OCI-LY7 (cell line): Measurements from ENCODE around the gene MATR3. TPM values are rescaled to one million over a fixed set of nuclear protein-coding genes. Genes with fewer than 3 reads are reported as not detected.

ENCODE experiments used
- BruUV-seq: library from RNA; stranded (reverse); fragments of 400-500 nt; replicated peaks from 2 replicates; lab custom pipeline; 2021; lab: Mats Ljungman, UMichigan
- CTCF ChIA-PET: fragments of 300-600 bp; sonication (Branson Sonifier 250); formaldehyde crosslinking; loops from one replicate; lab custom pipeline; 2022; ENCODE audit warnings: antibody characterized with exemption; ENCODE audit not compliant: unreplicated experiment; lab: Charles Lee
- POLR2A ChIA-PET: fragments of 300-600 bp; sonication (Branson Sonifier 250); formaldehyde crosslinking; loops from one replicate; lab custom pipeline; 2022; ENCODE audit warnings: antibody characterized with exemption; lab: Charles Lee
- DNase-seq: peaks from one replicate; pipeline ENCODE4 v3.0.0-alpha.2; 2015; ENCODE audit warnings: low spot score
- H2AFZ ChIP-seq: fragments of 200-600 bp; sonication (generic), shearing (Covaris generic); 2 replicates; pipeline ENCODE4 v1.6.1; 2014; ENCODE audit warnings: mild to moderate bottlenecking, antibody characterized with exemption, low read length, moderate library complexity
- H3K27ac ChIP-seq: fragments of 200-600 bp; sonication (generic); 2 replicates; pipeline ENCODE4 v1.5.1; 2014; ENCODE audit warnings: mixed run types, low read depth, mild to moderate bottlenecking, moderate library complexity, low read length, inconsistent platforms; ENCODE audit not compliant: poor library complexity, severe bottlenecking
- H3K36me3 ChIP-seq: fragments of 200-600 bp; sonication (generic); 2 replicates; pipeline ENCODE4 v1.6.1; 2014; ENCODE audit warnings: mild to moderate bottlenecking, antibody characterized with exemption, low read length, moderate library complexity, mixed read lengths; ENCODE audit not compliant: insufficient read depth
- H3K4me1 ChIP-seq: fragments of 200-600 bp; sonication (generic); 2 replicates; pipeline ENCODE4 v1.5.1; 2014; ENCODE audit warnings: mild to moderate bottlenecking, low read length; ENCODE audit not compliant: insufficient read depth, poor library complexity, severe bottlenecking
- H3K4me2 ChIP-seq: fragments of 200-600 bp; sonication (generic); 2 replicates; pipeline ENCODE4 v1.6.1; 2014; ENCODE audit warnings: mild to moderate bottlenecking, low read length
- H3K4me3 ChIP-seq: fragments of 200-600 bp; sonication (generic); 2 replicates; pipeline ENCODE4 v1.5.1; 2014; ENCODE audit warnings: mild to moderate bottlenecking, low read depth, low read length; ENCODE audit not compliant: poor library complexity, severe bottlenecking
- H3K79me2 ChIP-seq: fragments of 200-600 bp; sonication (generic); 2 replicates; pipeline ENCODE4 v1.6.1; 2016; ENCODE audit warnings: low read depth, mild to moderate bottlenecking, low read length, moderate library complexity, mixed read lengths; ENCODE audit not compliant: insufficient read depth
- H3K9me2 ChIP-seq: fragments of 200-600 bp; sonication (generic); 2 replicates; pipeline ENCODE4 v1.6.1; 2016; ENCODE audit warnings: mild to moderate bottlenecking, low read length, mixed read lengths; ENCODE audit not compliant: insufficient read depth
- H3K9me3 ChIP-seq: fragments of 200-600 bp; sonication (generic); 2 replicates; pipeline ENCODE4 v1.6.1; 2014; ENCODE audit warnings: mild to moderate bottlenecking, mixed run types, low read length, mixed read lengths
- H4K20me1 ChIP-seq: fragments of 200-600 bp; sonication (generic); 2 replicates; pipeline ENCODE4 v1.6.1; 2014; ENCODE audit warnings: mild to moderate bottlenecking, antibody characterized with exemption, low read length, moderate library complexity, mixed read lengths; ENCODE audit not compliant: insufficient read depth
- EZH2phosphoT487 ChIP-seq: fragments of 200-600 bp; sonication (generic); IDR thresholded peaks from 2 replicates; pipeline ENCODE4 v1.6.1; 2018; ENCODE audit warnings: low read depth, borderline replicate concordance, mild to moderate bottlenecking, mixed run types, antibody characterized with exemption, low read length, moderate library complexity, mixed read lengths
- intact Hi-C: fragments of 100-400 bp; cut with micrococcal nuclease; formaldehyde crosslinking; loops from one replicate; pipeline ENCODE4 v1.10.0; 2022; ENCODE audit not compliant: unreplicated experiment
- total RNA-seq, 2 experiments: library from RNA; depleted of rRNA in 1 of 2; stranded (reverse); fragments of >200 nt in 1 of 2; shearing (Covaris generic) in 1 of 2; gene quantifications; 2 replicates each; pipeline ENCODE4 v1.2.3, GENCODE V29; 2014 to 2022
- TF ChIP-seq, protein P1 (sequence below): fragments of 200-600 bp; sonication (generic); conservative IDR thresholded peaks from 2 replicates; pipeline ENCODE4 v1.5.1; 2014; ENCODE audit warnings: mild to moderate bottlenecking, antibody characterized with exemption, low read length, moderate library complexity, mixed read lengths

MATR3 gene
- total RNA-seq, 2 experiments from 2014 or later = 205 to 270 TPM

DNA sequence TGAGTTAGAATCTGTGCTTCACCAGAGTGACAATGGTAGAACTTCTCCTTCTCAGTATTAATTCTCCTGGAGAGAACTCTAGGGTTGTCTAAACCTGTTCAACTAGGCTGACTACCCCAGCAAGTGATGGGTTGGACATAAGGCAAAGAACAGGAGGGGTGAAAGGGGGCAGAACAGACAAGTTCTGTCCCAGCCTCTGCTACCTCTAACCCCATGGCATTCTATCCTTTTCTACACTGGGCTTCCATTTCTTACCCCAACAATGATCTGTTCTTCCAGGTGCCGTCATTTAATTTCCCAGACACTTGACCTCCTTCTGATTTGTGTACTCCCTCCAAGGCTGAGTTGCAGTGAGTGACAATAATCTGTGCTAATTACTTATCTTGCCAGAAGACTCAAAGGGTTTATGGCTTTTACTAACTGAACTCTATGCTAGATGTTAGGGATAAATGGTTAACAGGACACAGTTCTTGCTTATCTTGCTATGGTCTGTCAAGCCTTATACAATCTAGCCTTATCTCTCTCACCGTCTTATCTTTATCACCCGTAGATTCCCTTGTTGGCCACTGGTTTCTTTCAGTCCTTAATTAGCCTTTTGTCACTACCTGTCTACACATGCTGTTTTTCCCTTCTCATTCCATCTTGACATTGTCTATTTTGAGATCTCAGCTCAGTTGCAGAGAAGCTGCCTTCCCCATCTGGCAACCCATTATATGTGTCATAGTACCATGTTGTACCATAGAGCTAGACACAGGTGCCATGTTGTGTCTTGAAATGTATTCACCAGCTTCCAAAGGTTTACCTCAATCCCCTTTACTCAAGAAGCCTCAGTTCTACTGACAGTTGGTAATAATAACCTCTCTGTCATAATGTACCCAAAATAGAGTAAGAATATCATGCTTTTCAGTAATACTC, 10.0 kb upstream of the MATR3 start:
- ChIA-PET CTCF (interaction anchor here (0.7 kb wide), 1 partner anchor 11 kb away, joined by 3 read pairs; no protein-coding TSS in a partner anchor), POLR2A (no interaction called here)
- Histone ChIP-seq H4K20me1 (peaks cover 20% of the 10 kb centered on the region), H3K4me1 (peaks cover 37% of the 10 kb centered on the region), H3K9me2 (no peaks in the 10 kb centered on the region), H2AFZ (no peak overlapping the region), H3K9me3 (no peaks in the 10 kb centered on the region), H3K79me2 (peaks cover 34% of the 10 kb centered on the region; the same call in 1 of the 2 replicates), H3K27ac (no peak overlapping the region), H3K36me3 (peaks cover 92% of the 10 kb centered on the region), H3K4me2 (no peak overlapping the region), H3K4me3 (no peak overlapping the region)
- TF ChIP-seq, protein P1, sequence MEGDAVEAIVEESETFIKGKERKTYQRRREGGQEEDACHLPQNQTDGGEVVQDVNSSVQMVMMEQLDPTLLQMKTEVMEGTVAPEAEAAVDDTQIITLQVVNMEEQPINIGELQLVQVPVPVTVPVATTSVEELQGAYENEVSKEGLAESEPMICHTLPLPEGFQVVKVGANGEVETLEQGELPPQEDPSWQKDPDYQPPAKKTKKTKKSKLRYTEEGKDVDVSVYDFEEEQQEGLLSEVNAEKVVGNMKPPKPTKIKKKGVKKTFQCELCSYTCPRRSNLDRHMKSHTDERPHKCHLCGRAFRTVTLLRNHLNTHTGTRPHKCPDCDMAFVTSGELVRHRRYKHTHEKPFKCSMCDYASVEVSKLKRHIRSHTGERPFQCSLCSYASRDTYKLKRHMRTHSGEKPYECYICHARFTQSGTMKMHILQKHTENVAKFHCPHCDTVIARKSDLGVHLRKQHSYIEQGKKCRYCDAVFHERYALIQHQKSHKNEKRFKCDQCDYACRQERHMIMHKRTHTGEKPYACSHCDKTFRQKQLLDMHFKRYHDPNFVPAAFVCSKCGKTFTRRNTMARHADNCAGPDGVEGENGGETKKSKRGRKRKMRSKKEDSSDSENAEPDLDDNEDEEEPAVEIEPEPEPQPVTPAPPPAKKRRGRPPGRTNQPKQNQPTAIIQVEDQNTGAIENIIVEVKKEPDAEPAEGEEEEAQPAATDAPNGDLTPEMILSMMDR = no peak
- TF ChIP-seq EZH2phosphoT487 = no peak
- BruUV-seq = no TSS peak
- intact Hi-C loops = no loop called here
- DNase-seq = no peak

DNA sequence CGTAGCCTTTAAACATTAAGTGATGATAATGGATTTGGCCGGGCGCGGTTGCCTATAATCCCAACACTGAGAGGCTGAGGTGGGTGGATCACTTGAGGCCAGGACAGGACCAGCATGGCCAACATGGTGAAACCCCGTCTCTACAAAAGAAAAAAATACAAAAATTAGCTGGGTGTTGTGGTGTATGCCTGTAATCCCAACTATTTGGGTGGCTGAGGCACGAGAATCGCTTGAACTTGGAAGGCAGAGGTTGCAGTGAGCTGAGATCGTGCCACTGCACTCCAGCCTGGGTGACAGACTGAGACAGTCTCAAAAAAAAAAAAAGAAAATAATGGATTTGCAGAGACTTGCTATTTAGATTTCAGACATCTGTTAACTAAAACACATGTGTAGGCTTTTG, 9.2 kb upstream of the MATR3 start:
- TF ChIP-seq EZH2phosphoT487 = no peak
- TF ChIP-seq, protein P1 = no peak
- H3K9me2 ChIP-seq = no peaks in the 10 kb centered on the region
- H3K27ac ChIP-seq = no peak overlapping the region
- no peak for DNase-seq
- no peak overlapping the region for H2AFZ ChIP-seq
- H3K4me2 ChIP-seq = no peak overlapping the region
- ChIA-PET CTCF (no interaction called here), POLR2A (interaction anchor here (0.8 kb wide), 1 partner anchor 11 kb away, joined by 3 read pairs; no protein-coding TSS in a partner anchor)
- peaks cover 84% of the 10 kb centered on the region for H3K36me3 ChIP-seq
- no peak overlapping the region for H3K4me3 ChIP-seq
- peaks cover 15% of the 10 kb centered on the region for H4K20me1 ChIP-seq
- intact Hi-C loops = no loop called here
- BruUV-seq = no TSS peak
- H3K79me2 ChIP-seq = peaks cover 29% of the 10 kb centered on the region; the same call in 1 of the 2 replicates
- H3K9me3 ChIP-seq = no peaks in the 10 kb centered on the region
- H3K4me1 ChIP-seq = peaks cover 29% of the 10 kb centered on the region
